WI38 (cell line): Measurements from ENCODE around the gene GNG7.

Experiments
- H3K4me3 ChIP-seq: 2 replicates; pipeline ENCODE4 v1.5.1; 2011; ENCODE audit warnings: low read depth, mild to moderate bottlenecking, control low read depth, low read length
- TF ChIP-seq, protein P1 (sequence below): IDR thresholded peaks from 2 replicates; pipeline ENCODE4 v1.5.1; 2012; ENCODE audit warnings: low read depth, mild to moderate bottlenecking, control low read depth, low read length

The GNG7 gene

GRCh38 chr19:2604747-2605329 is 97.7 kb downstream of the GNG7 start:
- H3K4me3 ChIP-seq = no peak overlapping the region
- TF ChIP-seq, protein P1, sequence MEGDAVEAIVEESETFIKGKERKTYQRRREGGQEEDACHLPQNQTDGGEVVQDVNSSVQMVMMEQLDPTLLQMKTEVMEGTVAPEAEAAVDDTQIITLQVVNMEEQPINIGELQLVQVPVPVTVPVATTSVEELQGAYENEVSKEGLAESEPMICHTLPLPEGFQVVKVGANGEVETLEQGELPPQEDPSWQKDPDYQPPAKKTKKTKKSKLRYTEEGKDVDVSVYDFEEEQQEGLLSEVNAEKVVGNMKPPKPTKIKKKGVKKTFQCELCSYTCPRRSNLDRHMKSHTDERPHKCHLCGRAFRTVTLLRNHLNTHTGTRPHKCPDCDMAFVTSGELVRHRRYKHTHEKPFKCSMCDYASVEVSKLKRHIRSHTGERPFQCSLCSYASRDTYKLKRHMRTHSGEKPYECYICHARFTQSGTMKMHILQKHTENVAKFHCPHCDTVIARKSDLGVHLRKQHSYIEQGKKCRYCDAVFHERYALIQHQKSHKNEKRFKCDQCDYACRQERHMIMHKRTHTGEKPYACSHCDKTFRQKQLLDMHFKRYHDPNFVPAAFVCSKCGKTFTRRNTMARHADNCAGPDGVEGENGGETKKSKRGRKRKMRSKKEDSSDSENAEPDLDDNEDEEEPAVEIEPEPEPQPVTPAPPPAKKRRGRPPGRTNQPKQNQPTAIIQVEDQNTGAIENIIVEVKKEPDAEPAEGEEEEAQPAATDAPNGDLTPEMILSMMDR = no peak

DNA sequence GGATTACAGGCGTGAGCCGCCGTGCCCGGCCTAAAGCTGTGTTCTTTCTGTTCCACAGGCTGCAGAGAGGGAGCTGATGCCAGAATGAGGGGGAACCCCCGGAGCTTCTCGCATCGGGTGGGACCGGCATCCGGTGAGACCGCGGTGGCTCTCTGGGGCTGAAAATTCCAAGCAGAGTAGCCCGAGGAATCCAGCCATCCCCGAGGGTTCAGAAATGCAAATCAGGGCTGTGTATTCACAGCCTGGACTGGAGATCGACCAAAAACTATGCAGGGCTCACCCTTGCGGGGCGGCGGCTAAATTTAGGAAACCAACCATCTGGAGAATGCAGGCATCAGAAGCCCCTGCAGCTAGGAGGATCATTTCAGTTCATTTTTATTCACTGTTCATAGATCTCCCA is 99.2 kb downstream of the GNG7 start:
- TF ChIP-seq, protein P1 = no peak
- no peak overlapping the region for H3K4me3 ChIP-seq

GRCh38 chr19:2602391-2603181 is 99.9 kb downstream of the GNG7 start:
- peak overlapping the region; percentile 32; the same call in 1 of the 2 replicates for H3K4me3 ChIP-seq
- TF ChIP-seq, protein P1 = no peak

DNA sequence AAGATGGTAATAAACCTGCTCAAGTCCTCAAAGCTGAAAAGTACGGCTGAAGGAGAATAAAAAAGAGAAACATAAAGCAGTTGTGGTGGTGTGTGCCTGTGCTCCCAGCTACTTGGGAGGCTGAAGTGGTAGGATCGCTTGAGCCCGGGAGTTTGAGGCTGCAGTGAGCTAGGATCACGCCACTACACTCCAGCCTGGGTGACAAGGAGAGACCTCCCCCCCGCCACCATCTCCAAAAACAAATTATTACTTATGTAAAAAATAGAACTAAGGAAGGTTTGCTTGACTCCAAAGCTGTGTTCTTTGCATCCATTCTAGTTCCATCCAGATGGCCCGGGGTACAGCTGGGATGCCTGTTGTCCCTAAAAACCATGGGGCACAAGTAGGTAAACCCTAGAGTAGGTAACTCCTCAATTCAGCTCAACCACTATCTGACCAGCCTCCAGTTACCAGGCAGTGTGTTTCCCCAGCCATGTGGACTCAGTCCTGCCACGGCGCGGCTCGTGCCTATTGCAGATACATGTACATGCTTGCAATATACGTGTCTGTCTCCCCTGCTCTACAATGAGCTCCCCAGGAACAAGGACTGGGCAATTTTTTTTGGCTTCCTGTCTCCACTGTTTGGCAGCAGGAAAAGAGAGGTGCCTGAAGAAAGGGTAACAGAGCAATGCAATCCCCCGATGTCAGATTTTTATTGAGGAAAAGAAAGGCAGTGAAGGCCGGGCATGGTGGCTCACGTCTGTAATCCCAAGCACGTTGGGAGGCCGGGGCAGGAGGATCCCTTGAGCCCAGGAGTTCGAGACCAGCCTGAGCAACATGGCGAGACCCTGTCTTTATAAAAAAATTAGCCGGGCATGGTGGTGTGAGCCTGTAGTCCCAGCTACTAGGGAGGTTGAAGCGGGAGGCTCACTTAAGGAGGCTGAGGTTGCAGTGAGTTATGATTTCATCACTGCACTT is 101.3 kb downstream of the GNG7 start:
- no peak overlapping the region for H3K4me3 ChIP-seq
- TF ChIP-seq, protein P1 = no peak

- H3K4me3 ChIP-seq = no peak overlapping the region
- TF ChIP-seq, protein P1 = no peak
Measured at GRCh38 chr19:2594319-2594718, 108.2 kb downstream of the GNG7 start.

GRCh38 chr19:2592824-2593223 is 109.7 kb downstream of the GNG7 start:
- H3K4me3 ChIP-seq = no peak overlapping the region
- TF ChIP-seq, protein P1 = no peak
